IMR-90 (cell line): ENCODE data around the gene CCDC170. TPM values are rescaled to one million over a fixed set of nuclear protein-coding genes. Genes with fewer than 3 reads are reported as not detected.

Experiments
- ATAC-seq: fragments of 200-7000 bp; cut with Tn5 transposase; 2 replicates; pipeline ENCODE4 v1.9.1; 2020; ENCODE audit warnings: low read depth, mild to moderate bottlenecking, moderate library complexity
- BruUV-seq: library from RNA; stranded (reverse); fragments of 400-500 nt; replicated peaks from 2 replicates; lab custom pipeline; 2021; lab: Mats Ljungman, UMichigan
- CTCF ChIA-PET: fragments of 300-600 bp; formaldehyde crosslinking; extraction: SDS; loops from one replicate; lab custom pipeline; 2021; ENCODE audit warnings: antibody characterized with exemption; lab: Yijun Ruan, JAX
- POLR2A ChIA-PET: fragments of 300-600 bp; sonication (Branson Sonifier 250); formaldehyde crosslinking; loops from one replicate; lab custom pipeline; 2022; ENCODE audit warnings: antibody characterized with exemption; ENCODE audit not compliant: unreplicated experiment; lab: Charles Lee
- DNase-seq: peaks from one replicate; pipeline ENCODE4 v3.0.0; 2013
- H2AFZ ChIP-seq: replicated peaks from 2 replicates; pipeline ENCODE3; 2013; ENCODE audit warnings: low read length, mild to moderate bottlenecking; ENCODE audit not compliant: poor library complexity
- H2AK5ac ChIP-seq: 2 replicates; pipeline ENCODE4 v1.6.1; 2013; ENCODE audit warnings: low read depth, low read length, inconsistent platforms
- H2AK9ac ChIP-seq: replicated peaks from 2 replicates; pipeline ENCODE3; 2013; ENCODE audit warnings: mild to moderate bottlenecking, low read depth, low read length, moderate library complexity; ENCODE audit not compliant: poor library complexity
- H2BK120ac ChIP-seq: 2 replicates; pipeline ENCODE4 v1.6.1; 2013; ENCODE audit warnings: low read depth, low read length, inconsistent platforms
- H2BK15ac ChIP-seq: 3 replicates; pipeline ENCODE4 v1.6.1; 2013; ENCODE audit warnings: low read depth, low read length, inconsistent platforms
- H2BK20ac ChIP-seq: 2 replicates; pipeline ENCODE4 v1.6.1; 2013; ENCODE audit warnings: low read depth, mild to moderate bottlenecking, inconsistent platforms, low read length, moderate library complexity
- H2BK5ac ChIP-seq: 2 replicates; pipeline ENCODE4 v1.6.1; 2013; ENCODE audit warnings: mild to moderate bottlenecking, low read depth, low read length, inconsistent platforms; ENCODE audit not compliant: poor library complexity, severe bottlenecking
- H3K14ac ChIP-seq: replicated peaks from 2 replicates; pipeline ENCODE4 v1.6.1; 2013; ENCODE audit warnings: low read depth, low read length, inconsistent platforms
- H3K18ac ChIP-seq: 2 replicates; pipeline ENCODE4 v1.6.1; 2013; ENCODE audit warnings: low read depth, low read length, control low read depth
- H3K23ac ChIP-seq: 2 replicates; pipeline ENCODE4 v1.6.1; 2013; ENCODE audit warnings: low read depth, low read length, inconsistent platforms
- H3K27ac ChIP-seq: 2 replicates; pipeline ENCODE4 v1.5.1; 2013; ENCODE audit warnings: mild to moderate bottlenecking, control low read depth, low read length; ENCODE audit not compliant: insufficient read depth
- H3K27me3 ChIP-seq: 2 replicates; pipeline ENCODE4 v1.6.1; 2013; ENCODE audit warnings: low read length; ENCODE audit not compliant: control insufficient read depth, insufficient read depth
- H3K36me3 ChIP-seq: 2 replicates; pipeline ENCODE4 v1.6.1; 2013; ENCODE audit warnings: low read length, mixed read lengths; ENCODE audit not compliant: control insufficient read depth, insufficient read depth
- H3K4ac ChIP-seq: 2 replicates; pipeline ENCODE4 v1.6.1; 2013; ENCODE audit warnings: low read depth, low read length, inconsistent platforms
- H3K4me1 ChIP-seq: 2 replicates; pipeline ENCODE4 v1.6.1; 2013; ENCODE audit warnings: low read length, mixed read lengths; ENCODE audit not compliant: control insufficient read depth, insufficient read depth
- H3K4me2 ChIP-seq: 2 replicates; pipeline ENCODE4 v1.6.1; 2013; ENCODE audit warnings: low read depth, mild to moderate bottlenecking, control low read depth, low read length, moderate library complexity
- H3K4me3 ChIP-seq: 2 replicates; pipeline ENCODE4 v1.5.1; 2013; ENCODE audit warnings: low read depth, mild to moderate bottlenecking, control low read depth, low read length, moderate library complexity; ENCODE audit not compliant: insufficient read depth
- H3K56ac ChIP-seq: 2 replicates; pipeline ENCODE4 v1.6.1; 2013; ENCODE audit warnings: low read length, inconsistent platforms; ENCODE audit not compliant: insufficient read depth; ENCODE audit errors: extremely low read depth
- H3K79me1 ChIP-seq, 2 experiments: 2 replicates each; pipeline ENCODE4 v1.6.1; 2013; ENCODE audit warnings: low read length in 2 of 2, inconsistent platforms in 1 of 2, low read depth in 1 of 2
- H3K9ac ChIP-seq: 2 replicates; pipeline ENCODE4 v1.6.1; 2013; ENCODE audit warnings: low read depth, low read length, control low read depth
- H3K9me1 ChIP-seq: 2 replicates; pipeline ENCODE4 v1.6.1; 2013; ENCODE audit warnings: low read length, inconsistent platforms; ENCODE audit not compliant: insufficient read depth
- H3K9me3 ChIP-seq: 2 replicates; pipeline ENCODE4 v1.6.1; 2013; ENCODE audit warnings: low read length; ENCODE audit not compliant: control insufficient read depth, insufficient read depth
- H4K20me1 ChIP-seq: 2 replicates; pipeline ENCODE4 v1.6.1; 2013; ENCODE audit warnings: low read length, inconsistent platforms; ENCODE audit not compliant: insufficient read depth
- H4K5ac ChIP-seq: 2 replicates; pipeline ENCODE4 v1.6.1; 2013; ENCODE audit warnings: mild to moderate bottlenecking, low read depth, low read length, control low read depth
- H4K8ac ChIP-seq, 2 experiments: 2 replicates each; pipeline ENCODE4 v1.6.1; 2013; ENCODE audit warnings: low read depth in 2 of 2, low read length in 2 of 2, control low read depth in 1 of 2, inconsistent platforms in 1 of 2
- H4K91ac ChIP-seq: 2 replicates; pipeline ENCODE4 v1.6.1; 2013; ENCODE audit warnings: low read depth, low read length, inconsistent platforms; ENCODE audit not compliant: insufficient read depth
- BHLHE40 ChIP-seq: fragments of 150-350 bp; IDR thresholded peaks from 2 replicates; pipeline ENCODE4 v1.6.1; 2016; ENCODE audit warnings: mild to moderate bottlenecking, low read depth, low read length
- CEBPB ChIP-seq: IDR thresholded peaks from 2 replicates; pipeline ENCODE4 v1.6.1; 2012; ENCODE audit warnings: low read depth, low read length, improper control_type of control experiment
- CHD1 ChIP-seq: IDR thresholded peaks from 2 replicates; pipeline ENCODE4 v1.6.1; 2012; ENCODE audit warnings: low read depth, low read length, improper control_type of control experiment
- MAZ ChIP-seq: IDR thresholded peaks from 2 replicates; pipeline ENCODE4 v1.6.1; 2012; ENCODE audit warnings: low read depth, mild to moderate bottlenecking, low read length, improper control_type of control experiment, moderate library complexity, borderline replicate concordance
- MXI1 ChIP-seq: IDR thresholded peaks from 2 replicates; pipeline ENCODE4 v1.6.1; 2012; ENCODE audit warnings: low read depth, mild to moderate bottlenecking, low read length, moderate library complexity, borderline replicate concordance
- POLR2A ChIP-seq: IDR thresholded peaks from 2 replicates; pipeline ENCODE4 v1.6.1; 2012; ENCODE audit warnings: mild to moderate bottlenecking, low read depth, low read length
- RAD21 ChIP-seq: IDR thresholded peaks from 2 replicates; pipeline ENCODE4 v1.6.1; 2012; ENCODE audit warnings: low read length, improper control_type of control experiment
- RFX5 ChIP-seq: IDR thresholded peaks from 2 replicates; pipeline ENCODE4 v1.8.0; 2012; ENCODE audit warnings: low read depth, mild to moderate bottlenecking, low read length, moderate library complexity
- SMC3 ChIP-seq: fragments of 150-350 bp; IDR thresholded peaks from 2 replicates; pipeline ENCODE4 v1.6.1; 2016; ENCODE audit warnings: low read depth, mild to moderate bottlenecking, antibody characterized with exemption, low read length, moderate library complexity
- WGBS, 2 experiments: methylation state at CpG; one replicate each; pipeline versions ENCODE4 v1.1.5 to v1.1.7; 2013; ENCODE audit warnings: missing lambda C conversion rate in 2 of 2; ENCODE audit not compliant: insufficient read length in 1 of 2; ENCODE audit errors: extremely low coverage in 2 of 2; 5-methylcytosine and 5-hydroxymethylcytosine counted together
- dilution Hi-C: fragments of 300-500 bp; cut with HindIII; formaldehyde crosslinking; loops from one replicate; pipeline ENCODE4 v1.14.3; 2018; ENCODE audit warnings: low sequenced_read_pairs; ENCODE audit not compliant: unreplicated experiment
- in situ Hi-C: fragments of 300-500 bp; cut with MboI; formaldehyde crosslinking; loops from 3 replicates; pipeline ENCODE4 v1.14.3; 2019; ENCODE audit warnings: low sequenced_read_pairs, inconsistent platforms, mixed read lengths
- intact Hi-C: fragments of 100-400 bp; cut with micrococcal nuclease; formaldehyde crosslinking; loops from 2 replicates; pipeline ENCODE4 v1.10.0; 2022
- polyA plus RNA-seq, 3 experiments: library from polyadenylated mRNA; depleted of rRNA; stranded (reverse); fragments of >200 nt; gene quantifications; 2 replicates each; pipeline ENCODE4 v1.2.3, GENCODE V29; 2012; ENCODE audit warnings: low replicate concordance in 1 of 3
- total RNA-seq: library from RNA; depleted of rRNA; stranded (reverse); fragments of >200 nt; gene quantifications from 2 replicates; pipeline ENCODE4 v1.2.3, GENCODE V29; 2012
- TF ChIP-seq, protein P1 (sequence below): conservative IDR thresholded peaks from 2 replicates; pipeline ENCODE4 v1.5.1; 2012; ENCODE audit warnings: mild to moderate bottlenecking, low read depth, low read length, improper control_type of control experiment
- TF ChIP-seq, protein P2 (sequence below): fragments of 150-350 bp; IDR thresholded peaks from 2 replicates; pipeline ENCODE4 v1.6.1; 2016; ENCODE audit warnings: low read depth, mild to moderate bottlenecking, low read length, moderate library complexity, borderline replicate concordance

The CCDC170 gene
- total and polyA plus RNA-seq, 2 of the 4 experiments (the other 2 are of a cell fraction), result 0.12 to 0.54 TPM

DNA sequence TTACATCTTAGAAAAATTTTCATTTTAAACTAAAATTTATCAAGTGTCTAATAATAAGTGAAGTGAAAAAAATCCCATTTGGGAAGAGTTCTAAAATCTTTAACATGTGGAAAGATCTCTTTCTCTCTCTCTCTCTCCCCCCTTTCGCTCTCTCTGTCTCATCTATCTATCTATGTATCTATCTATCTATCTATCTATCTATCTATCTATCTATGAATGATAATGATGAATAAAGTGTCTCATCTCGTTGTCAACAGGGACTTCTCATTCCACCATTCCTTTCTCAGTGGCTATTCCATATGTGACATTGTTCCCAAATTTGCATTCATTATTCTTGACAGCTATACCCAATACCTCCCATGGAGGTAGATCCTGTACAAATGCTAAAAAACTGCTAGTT is 15.2 kb downstream of the CCDC170 start:
- Histone ChIP-seq H3K4me2 (no peak overlapping the region), H4K20me1 (no peaks in the 10 kb centered on the region), H3K36me3 (no peaks in the 10 kb centered on the region), H2BK120ac (no peak overlapping the region), H3K4me3 (no peak overlapping the region), H2AK5ac (no peak overlapping the region), H3K27ac (no peak overlapping the region), H4K91ac (no peak overlapping the region), H4K5ac (no peak overlapping the region), H3K9me3 (no peaks in the 10 kb centered on the region), H3K9me1 (no peaks in the 10 kb centered on the region), H3K4me1 (0 out of 2 replicates have a peak, but pooled peaks cover 2% of the 10 kb centered on the region), H3K9ac (no peak overlapping the region), H4K8ac (no peak overlapping the region), H3K56ac (no peak overlapping the region), H2AFZ (no peak overlapping the region), H3K14ac (no peak overlapping the region), H3K4ac (no peak overlapping the region), H3K79me1 (no peaks in the 10 kb centered on the region), H2AK9ac (no peak overlapping the region), H2BK20ac (no peak overlapping the region), H2BK15ac (no peak overlapping the region), H3K27me3 (no peaks in the 10 kb centered on the region), H3K23ac (no peak overlapping the region), H2BK5ac (no peak overlapping the region), H3K18ac (no peak overlapping the region)
- WGBS, 2 experiments, result no CpG with 5 or more reads among the region's 2 CpGs
- no peak for DNase-seq
- intact Hi-C loops (no loop called here), dilution Hi-C loops (no loop called here), in situ Hi-C loops (no loop called here)
- no peak for ATAC-seq
- CTCF ChIA-PET, result no interaction called here
- POLR2A ChIA-PET, result no interaction called here
- no TSS peak for BruUV-seq
- TF ChIP-seq CEBPB (no peak), CHD1 (no peak), MXI1 (no peak), BHLHE40 (no peak), MAZ (no peak), RAD21 (no peak), RFX5 (no peak), POLR2A (no peak), SMC3 (no peak)
- TF ChIP-seq, protein P1, sequence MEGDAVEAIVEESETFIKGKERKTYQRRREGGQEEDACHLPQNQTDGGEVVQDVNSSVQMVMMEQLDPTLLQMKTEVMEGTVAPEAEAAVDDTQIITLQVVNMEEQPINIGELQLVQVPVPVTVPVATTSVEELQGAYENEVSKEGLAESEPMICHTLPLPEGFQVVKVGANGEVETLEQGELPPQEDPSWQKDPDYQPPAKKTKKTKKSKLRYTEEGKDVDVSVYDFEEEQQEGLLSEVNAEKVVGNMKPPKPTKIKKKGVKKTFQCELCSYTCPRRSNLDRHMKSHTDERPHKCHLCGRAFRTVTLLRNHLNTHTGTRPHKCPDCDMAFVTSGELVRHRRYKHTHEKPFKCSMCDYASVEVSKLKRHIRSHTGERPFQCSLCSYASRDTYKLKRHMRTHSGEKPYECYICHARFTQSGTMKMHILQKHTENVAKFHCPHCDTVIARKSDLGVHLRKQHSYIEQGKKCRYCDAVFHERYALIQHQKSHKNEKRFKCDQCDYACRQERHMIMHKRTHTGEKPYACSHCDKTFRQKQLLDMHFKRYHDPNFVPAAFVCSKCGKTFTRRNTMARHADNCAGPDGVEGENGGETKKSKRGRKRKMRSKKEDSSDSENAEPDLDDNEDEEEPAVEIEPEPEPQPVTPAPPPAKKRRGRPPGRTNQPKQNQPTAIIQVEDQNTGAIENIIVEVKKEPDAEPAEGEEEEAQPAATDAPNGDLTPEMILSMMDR, result no peak
- TF ChIP-seq, protein P2, sequence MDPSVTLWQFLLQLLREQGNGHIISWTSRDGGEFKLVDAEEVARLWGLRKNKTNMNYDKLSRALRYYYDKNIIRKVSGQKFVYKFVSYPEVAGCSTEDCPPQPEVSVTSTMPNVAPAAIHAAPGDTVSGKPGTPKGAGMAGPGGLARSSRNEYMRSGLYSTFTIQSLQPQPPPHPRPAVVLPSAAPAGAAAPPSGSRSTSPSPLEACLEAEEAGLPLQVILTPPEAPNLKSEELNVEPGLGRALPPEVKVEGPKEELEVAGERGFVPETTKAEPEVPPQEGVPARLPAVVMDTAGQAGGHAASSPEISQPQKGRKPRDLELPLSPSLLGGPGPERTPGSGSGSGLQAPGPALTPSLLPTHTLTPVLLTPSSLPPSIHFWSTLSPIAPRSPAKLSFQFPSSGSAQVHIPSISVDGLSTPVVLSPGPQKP, result no peak
